Astrocyte (in vitro differentiated cells and primary cell): ENCODE measurements around the gene PIGC. TPM values are rescaled to one million over a fixed set of nuclear protein-coding genes. Genes with fewer than 3 reads are reported as not detected.
A peak's percentile ranks its signal among the peaks of the same experiment; 100 is the strongest.

Source experiments
- DNase-seq: peaks from one replicate; pipeline ENCODE4 v3.0.0-alpha.2; 2010; ENCODE audit warnings: low read depth
- FAIRE-seq: peaks from 2 replicates; lab custom pipeline; 2011; peaks lifted over from hg19 to GRCh38; lab: Jason Lieb, UNC
- H2AFZ ChIP-seq: 2 replicates; pipeline ENCODE4 v1.6.0; 2012; ENCODE audit warnings: low read depth, low read length, inconsistent platforms
- H3K27ac ChIP-seq: 2 replicates; pipeline ENCODE4 v1.5.1; 2011; ENCODE audit warnings: low read depth, low read length, inconsistent platforms
- H3K27me3 ChIP-seq: 2 replicates; pipeline ENCODE4 v1.6.0; 2011; ENCODE audit warnings: low read length, inconsistent platforms; ENCODE audit not compliant: insufficient read depth
- H3K36me3 ChIP-seq: 2 replicates; pipeline ENCODE4 v1.5.1; 2011; ENCODE audit warnings: low read length, inconsistent platforms; ENCODE audit not compliant: insufficient read depth
- H3K4me1 ChIP-seq: 2 replicates; pipeline ENCODE4 v1.5.1; 2011; ENCODE audit warnings: low read length, inconsistent platforms; ENCODE audit not compliant: insufficient read depth
- H3K4me2 ChIP-seq: 2 replicates; pipeline ENCODE4 v1.6.0; 2012; ENCODE audit warnings: low read length, inconsistent platforms
- H3K4me3 ChIP-seq: 2 replicates; pipeline ENCODE4 v1.5.1; 2011; ENCODE audit warnings: low read depth, mild to moderate bottlenecking, low read length, inconsistent platforms; ENCODE audit not compliant: insufficient read depth
- H3K79me2 ChIP-seq: 2 replicates; pipeline ENCODE4 v1.6.0; 2012; ENCODE audit warnings: mild to moderate bottlenecking, low read length, inconsistent platforms; ENCODE audit not compliant: insufficient read depth
- H3K9ac ChIP-seq: 2 replicates; pipeline ENCODE4 v1.6.0; 2012; ENCODE audit warnings: mild to moderate bottlenecking, low read length, inconsistent platforms
- H3K9me3 ChIP-seq: 2 replicates; pipeline ENCODE4 v1.5.1; 2012; ENCODE audit warnings: low read depth, mild to moderate bottlenecking, low read length, inconsistent platforms; ENCODE audit not compliant: insufficient read depth
- H4K20me1 ChIP-seq: 2 replicates; pipeline ENCODE4 v1.6.0; 2012; ENCODE audit warnings: low read length, inconsistent platforms; ENCODE audit not compliant: insufficient read depth
- H3K27ac Mint-ChIP-seq: one replicate; pipeline ENCODE4 v1.8.0; 2021; ENCODE audit warnings: mild to moderate bottlenecking, mixed read lengths; ENCODE audit not compliant: unreplicated experiment
- H3K27me3 Mint-ChIP-seq: one replicate; pipeline ENCODE4 v1.8.0; 2021; ENCODE audit warnings: low read depth, mixed read lengths; ENCODE audit not compliant: unreplicated experiment
- H3K36me3 Mint-ChIP-seq: one replicate; pipeline ENCODE4 v1.8.0; 2021; ENCODE audit warnings: low read depth, mixed read lengths; ENCODE audit not compliant: unreplicated experiment
- H3K4me1 Mint-ChIP-seq: one replicate; pipeline ENCODE4 v1.8.0; 2021; ENCODE audit warnings: low read depth, mixed read lengths; ENCODE audit not compliant: unreplicated experiment
- H3K4me3 Mint-ChIP-seq: one replicate; pipeline ENCODE4 v1.8.0; 2021; ENCODE audit warnings: mild to moderate bottlenecking, moderate library complexity, mixed read lengths; ENCODE audit not compliant: unreplicated experiment
- H3K9me3 Mint-ChIP-seq: one replicate; pipeline ENCODE4 v1.8.0; 2021; ENCODE audit warnings: mild to moderate bottlenecking, mixed read lengths; ENCODE audit not compliant: unreplicated experiment
- CTCF ChIP-seq: IDR thresholded peaks from 2 replicates; pipeline ENCODE4 v1.5.1; 2011; ENCODE audit warnings: low read depth, mild to moderate bottlenecking, inconsistent platforms, low read length, moderate library complexity; ENCODE audit not compliant: insufficient read depth
- EZH2 ChIP-seq: IDR thresholded peaks from 2 replicates; pipeline ENCODE4 v1.6.1; 2012; ENCODE audit warnings: mild to moderate bottlenecking, low read length, inconsistent platforms; ENCODE audit not compliant: insufficient read depth
- total RNA-seq: library from RNA; stranded (reverse); gene quantifications from 2 replicates; pipeline ENCODE4 v1.2.1, GENCODE V29; 2021

PIGC gene
- total RNA-seq, 1 donor from 2014 or later = 17.8 TPM

GRCh38 chr1:172478485-172478884 lies 34.6 kb upstream of the PIGC start:
- Histone ChIP-seq H3K4me3 (no peak overlapping the region), H3K27ac (no peak overlapping the region), H3K9ac (no peak overlapping the region), H3K4me1 (no peaks in the 10 kb centered on the region), H3K27me3 (peaks cover 4% of the 10 kb centered on the region), H3K36me3 (no peaks in the 10 kb centered on the region), H2AFZ (no peak overlapping the region), H4K20me1 (no peaks in the 10 kb centered on the region), H3K4me2 (no peak overlapping the region), H3K79me2 (no peaks in the 10 kb centered on the region), H3K9me3 (no peaks in the 10 kb centered on the region)
- peaks cover 26% of the 10 kb centered on the region for H3K4me1 Mint-ChIP-seq
- H3K27ac Mint-ChIP-seq = no peak overlapping the region
- DNase-seq (peak; percentile 51), FAIRE-seq (no peak)
- no peaks in the 10 kb centered on the region for H3K36me3 Mint-ChIP-seq
- H3K27me3 Mint-ChIP-seq = no peaks in the 10 kb centered on the region
- H3K9me3 Mint-ChIP-seq = no peaks in the 10 kb centered on the region
- no peak overlapping the region for H3K4me3 Mint-ChIP-seq
- TF ChIP-seq CTCF (no peak), EZH2 (no peak)

GRCh38 chr1:172477741-172478140 lies 33.9 kb upstream of the PIGC start:
- no peaks in the 10 kb centered on the region for H3K36me3 ChIP-seq
- H3K4me1 ChIP-seq = no peaks in the 10 kb centered on the region
- no peaks in the 10 kb centered on the region for H3K9me3 ChIP-seq
- no peak overlapping the region for H2AFZ ChIP-seq
- Mint-ChIP-seq H3K36me3 (no peaks in the 10 kb centered on the region), H3K27me3 (no peaks in the 10 kb centered on the region), H3K9me3 (no peaks in the 10 kb centered on the region), H3K4me1 (peaks cover 23% of the 10 kb centered on the region), H3K27ac (no peak overlapping the region), H3K4me3 (no peak overlapping the region)
- DNase-seq = no peak
- no peak for FAIRE-seq
- no peaks in the 10 kb centered on the region for H3K79me2 ChIP-seq
- TF ChIP-seq EZH2 (no peak), CTCF (no peak)
- H3K4me3 ChIP-seq = no peak overlapping the region
- no peaks in the 10 kb centered on the region for H4K20me1 ChIP-seq
- no peak overlapping the region for H3K4me2 ChIP-seq
- no peak overlapping the region for H3K9ac ChIP-seq
- H3K27ac ChIP-seq = no peak overlapping the region
- peaks cover 4% of the 10 kb centered on the region for H3K27me3 ChIP-seq

GRCh38 chr1:172477216-172477615 lies 33.3 kb upstream of the PIGC start:
- Histone ChIP-seq H3K4me2 (no peak overlapping the region), H3K9me3 (no peaks in the 10 kb centered on the region), H3K4me3 (no peak overlapping the region), H3K27me3 (peaks cover 4% of the 10 kb centered on the region), H2AFZ (no peak overlapping the region), H3K36me3 (no peaks in the 10 kb centered on the region), H3K79me2 (no peaks in the 10 kb centered on the region), H4K20me1 (no peaks in the 10 kb centered on the region), H3K27ac (no peak overlapping the region), H3K9ac (no peak overlapping the region), H3K4me1 (no peaks in the 10 kb centered on the region)
- Mint-ChIP-seq H3K27ac (peak overlapping the region; percentile 43), H3K9me3 (no peaks in the 10 kb centered on the region), H3K27me3 (no peaks in the 10 kb centered on the region), H3K36me3 (no peaks in the 10 kb centered on the region), H3K4me3 (no peak overlapping the region), H3K4me1 (peaks cover 23% of the 10 kb centered on the region)
- FAIRE-seq (no peak), DNase-seq (no peak)
- TF ChIP-seq EZH2 (no peak), CTCF (no peak)
